Fibroblast of lung (primary cell): ENCODE measurements around the gene ATP5F1E.

Source experiments
- CTCF ChIP-seq, 2 donors: IDR thresholded peaks in 1 of 2; conservative IDR thresholded peaks in 1 of 2; 1 replicate in 1 of 2; 2 replicates in 1 of 2; pipeline ENCODE4 v1.5.1; 2011 to 2012; ENCODE audit warnings: low read length in 2 of 2, control low read depth in 1 of 2, inconsistent platforms in 1 of 2, low read depth in 1 of 2, mild to moderate bottlenecking in 1 of 2
- EZH2 ChIP-seq: IDR thresholded peaks from 2 replicates; pipeline ENCODE4 v1.5.1; 2012; ENCODE audit warnings: low read length, control low read depth, mild to moderate bottlenecking; ENCODE audit errors: missing control alignments

DNA sequence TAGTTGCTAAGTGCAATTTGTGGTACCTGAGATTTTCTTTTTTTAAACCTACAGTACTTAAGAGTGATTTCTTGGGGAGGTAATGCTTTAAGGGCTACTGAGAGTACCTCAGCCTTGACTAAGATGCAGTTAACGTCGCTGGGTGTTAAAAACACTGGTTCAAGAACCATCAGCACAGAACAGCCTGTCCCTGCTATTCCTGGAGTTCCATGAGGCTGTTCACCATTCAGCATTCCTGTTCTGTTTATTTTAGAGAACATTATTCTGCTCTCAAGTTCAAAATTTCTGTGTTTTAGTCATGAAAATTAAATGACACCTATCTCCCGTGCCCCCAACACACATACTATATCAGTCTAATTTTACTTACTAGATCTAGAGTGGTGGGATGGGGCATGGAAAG lies 12.2 kb upstream of the ATP5F1E start:
- TF ChIP-seq CTCF (conservative IDR thresholded peaks at IDR 0.05 in 1 of 2, IDR thresholded peaks at IDR 0.05 in 1 of 2; ENCODE audit: low read depth in 1 of 2, low read length in 2 of 2) = no peak
- TF ChIP-seq EZH2 = no peak
